HG03159 (cell line): ENCODE measurements around the gene DEDD2.

Experiments used
- ATAC-seq: cut with Tn5 transposase; IDR thresholded peaks from one replicate; pipeline ENCODE4 v1.9.1; 2021; ENCODE audit warnings: mild to moderate bottlenecking, moderate library complexity; ENCODE audit not compliant: unreplicated experiment

DEDD2 gene

GRCh38 chr19:42201489-42202289 lies 15.8 kb downstream of the DEDD2 start:
- ATAC-seq: no peak

GRCh38 chr19:42200116-42200715 lies 17.3 kb downstream of the DEDD2 start:
- no peak for ATAC-seq

- peak; percentile 62 for ATAC-seq
Measured at GRCh38 chr19:42199440-42200115, 17.9 kb downstream of the DEDD2 start.

- ATAC-seq: peak; percentile 33
Measured at GRCh38 chr19:42198676-42199439, 18.6 kb downstream of the DEDD2 start.

GRCh38 chr19:42197375-42197817 lies 20.1 kb downstream of the DEDD2 start:
- no peak for ATAC-seq

- ATAC-seq: no peak
Measured at GRCh38 chr19:42196011-42197001, 21.2 kb downstream of the DEDD2 start.

GRCh38 chr19:42193706-42194105 lies 23.8 kb downstream of the DEDD2 start:
- no peak for ATAC-seq

- no peak for ATAC-seq
Measured at GRCh38 chr19:42193294-42193693, 24.2 kb downstream of the DEDD2 start.

GRCh38 chr19:42191855-42192254 lies 25.6 kb downstream of the DEDD2 start:
- no peak for ATAC-seq

- no peak for ATAC-seq
Measured at GRCh38 chr19:42191330-42191729, 26.1 kb downstream of the DEDD2 start.

- ATAC-seq: no peak
Measured at GRCh38 chr19:42189133-42189532, 28.3 kb downstream of the DEDD2 start.

- no peak for ATAC-seq
Measured at GRCh38 chr19:42188665-42189064, 28.8 kb downstream of the DEDD2 start.

- no peak for ATAC-seq
Measured at GRCh38 chr19:42185277-42185676, 32.2 kb downstream of the DEDD2 start.

- no peak for ATAC-seq
Measured at GRCh38 chr19:42184401-42184861, 33.0 kb downstream of the DEDD2 start.

- ATAC-seq: no peak
Measured at GRCh38 chr19:42178791-42179674, 38.4 kb downstream of the DEDD2 start.

GRCh38 chr19:42177686-42178019 lies 39.8 kb downstream of the DEDD2 start:
- ATAC-seq: no peak

- no peak for ATAC-seq
Measured at GRCh38 chr19:42176990-42177685, 40.3 kb downstream of the DEDD2 start.

GRCh38 chr19:42176649-42176989 lies 40.9 kb downstream of the DEDD2 start:
- ATAC-seq: no peak
